CD4-positive, alpha-beta T cell (primary cell): ENCODE measurements around the gene PDCD6IP. TPM values are rescaled to one million over a fixed set of nuclear protein-coding genes. Genes with fewer than 3 reads are reported as not detected.

Experiments used
- ATAC-seq: fragments of 200-7000 bp; cut with Tn5 transposase; one replicate; pipeline ENCODE4 v1.10.0; 2022; ENCODE audit warnings: mild to moderate bottlenecking; ENCODE audit not compliant: poor library complexity
- CTCF ChIA-PET: fragments of 350-600 bp; sonication (Branson Sonifier 250); formaldehyde crosslinking; loops from one replicate; lab custom pipeline; 2021; ENCODE audit warnings: antibody characterized with exemption, inconsistent platforms; lab: Charles Lee
- POLR2A ChIA-PET: fragments of 350-600 bp; sonication (Branson Sonifier 250); formaldehyde crosslinking; loops from one replicate; lab custom pipeline; 2021; ENCODE audit warnings: antibody characterized with exemption, inconsistent platforms; lab: Charles Lee
- DNase-seq, 14 experiments: peaks; one replicate each; pipeline ENCODE4 v3.0.0-alpha.2; 2013 to 2020; ENCODE audit warnings: mixed read lengths in 2 of 14
- H3K27ac ChIP-seq, 2 donors: one replicate each; pipeline versions ENCODE4 v1.5.1 to v1.7.0; 2013; ENCODE audit warnings: low read length in 2 of 2, low read depth in 1 of 2, mild to moderate bottlenecking in 1 of 2
- H3K27me3 ChIP-seq, 2 experiments: 1 replicate in 1 of 2; 2 replicates in 1 of 2; pipeline versions ENCODE4 v1.6.1 to v1.7.0; 2013; ENCODE audit warnings: low read length in 2 of 2, control low read depth in 1 of 2, mild to moderate bottlenecking in 1 of 2, moderate library complexity in 1 of 2; ENCODE audit not compliant: insufficient read depth in 2 of 2, control insufficient read depth in 1 of 2
- H3K36me3 ChIP-seq: one replicate; pipeline ENCODE4 v1.6.1; 2013; ENCODE audit warnings: low read length, control low read depth; ENCODE audit not compliant: insufficient read depth
- H3K4me1 ChIP-seq: one replicate; pipeline ENCODE4 v1.6.1; 2013; ENCODE audit warnings: low read length, control low read depth; ENCODE audit not compliant: insufficient read depth
- H3K4me3 ChIP-seq: one replicate; pipeline ENCODE4 v1.5.1; 2013; ENCODE audit warnings: mild to moderate bottlenecking, low read length, moderate library complexity
- H3K9me3 ChIP-seq, 2 experiments: 1 replicate in 1 of 2; 2 replicates in 1 of 2; pipeline versions ENCODE4 v1.6.1 to v1.7.0; 2013; ENCODE audit warnings: low read length in 2 of 2, mild to moderate bottlenecking in 2 of 2, control low read depth in 1 of 2, moderate library complexity in 1 of 2; ENCODE audit not compliant: control insufficient read depth in 1 of 2, insufficient read depth in 1 of 2
- H3K27ac Mint-ChIP-seq: one replicate; pipeline ENCODE4 v1.8.0; 2020; ENCODE audit warnings: mixed read lengths
- H3K27me3 Mint-ChIP-seq: one replicate; pipeline ENCODE4 v1.8.0; 2021; ENCODE audit warnings: mixed read lengths
- H3K36me3 Mint-ChIP-seq: one replicate; pipeline ENCODE4 v1.8.0; 2021; ENCODE audit warnings: low read depth, mixed read lengths
- H3K4me1 Mint-ChIP-seq: one replicate; pipeline ENCODE4 v1.8.0; 2021; ENCODE audit warnings: low read depth, mixed read lengths
- H3K4me3 Mint-ChIP-seq: one replicate; pipeline ENCODE4 v1.8.0; 2020; ENCODE audit warnings: mild to moderate bottlenecking, mixed read lengths
- H3K9me3 Mint-ChIP-seq: one replicate; pipeline ENCODE4 v1.8.0; 2020; ENCODE audit warnings: mixed read lengths
- intact Hi-C, 2 experiments: fragments of 100-400 bp; cut with DNase I in 1 of 2; cut with micrococcal nuclease in 1 of 2; formaldehyde crosslinking; loops; one replicate each; pipeline versions ENCODE4 v1.15.1 to v1.9.0; 2023 to 2025; cut with DNase I, micrococcal nuclease
- total RNA-seq, 174 experiments: library from RNA in 2 of 174; stranded (reverse) in 2 of 174; gene quantifications; one replicate each; pipeline ENCODE4 v1.2.3 and lab custom pipeline; 2021 to 2026
- TF ChIP-seq, protein P1 (sequence below): fragments of 200-600 bp; IDR thresholded peaks from one replicate; pipeline ENCODE4 v1.8.0; 2022; ENCODE audit warnings: antibody characterized with exemption, mild to moderate bottlenecking

The PDCD6IP gene
- total RNA-seq, 2 experiments from 2014 or later: 109 to 112 TPM

DNA sequence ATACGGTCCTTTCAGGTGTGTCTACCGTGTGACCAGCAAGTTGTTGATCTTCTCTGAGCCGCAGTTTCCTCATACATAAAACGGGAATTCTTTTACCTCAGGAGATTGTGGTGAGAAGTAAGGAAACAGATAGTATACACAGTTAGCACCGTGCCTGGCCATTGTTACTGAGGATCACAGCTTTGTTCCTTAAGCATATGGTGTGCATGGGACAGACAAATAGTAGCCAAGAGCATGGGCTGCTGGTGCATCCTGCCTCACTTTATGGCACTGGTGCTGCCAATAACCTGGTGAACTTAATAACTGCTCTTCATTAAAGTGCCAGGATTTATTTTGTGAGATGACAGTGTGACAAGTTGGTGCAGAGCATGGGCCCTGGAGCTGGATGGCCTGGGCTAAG is 86.3 kb downstream of the PDCD6IP start:
- no peaks in the 10 kb centered on the region for H3K9me3 Mint-ChIP-seq
- H3K4me1 ChIP-seq: peaks cover 4% of the 10 kb centered on the region
- POLR2A ChIA-PET: no interaction called here
- ATAC-seq (no peak), DNase-seq (no peak)
- H3K27me3 Mint-ChIP-seq: peaks cover 3% of the 10 kb centered on the region
- TF ChIP-seq, protein P1, sequence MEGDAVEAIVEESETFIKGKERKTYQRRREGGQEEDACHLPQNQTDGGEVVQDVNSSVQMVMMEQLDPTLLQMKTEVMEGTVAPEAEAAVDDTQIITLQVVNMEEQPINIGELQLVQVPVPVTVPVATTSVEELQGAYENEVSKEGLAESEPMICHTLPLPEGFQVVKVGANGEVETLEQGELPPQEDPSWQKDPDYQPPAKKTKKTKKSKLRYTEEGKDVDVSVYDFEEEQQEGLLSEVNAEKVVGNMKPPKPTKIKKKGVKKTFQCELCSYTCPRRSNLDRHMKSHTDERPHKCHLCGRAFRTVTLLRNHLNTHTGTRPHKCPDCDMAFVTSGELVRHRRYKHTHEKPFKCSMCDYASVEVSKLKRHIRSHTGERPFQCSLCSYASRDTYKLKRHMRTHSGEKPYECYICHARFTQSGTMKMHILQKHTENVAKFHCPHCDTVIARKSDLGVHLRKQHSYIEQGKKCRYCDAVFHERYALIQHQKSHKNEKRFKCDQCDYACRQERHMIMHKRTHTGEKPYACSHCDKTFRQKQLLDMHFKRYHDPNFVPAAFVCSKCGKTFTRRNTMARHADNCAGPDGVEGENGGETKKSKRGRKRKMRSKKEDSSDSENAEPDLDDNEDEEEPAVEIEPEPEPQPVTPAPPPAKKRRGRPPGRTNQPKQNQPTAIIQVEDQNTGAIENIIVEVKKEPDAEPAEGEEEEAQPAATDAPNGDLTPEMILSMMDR: no peak
- no peaks in the 10 kb centered on the region for H3K36me3 ChIP-seq
- H3K36me3 Mint-ChIP-seq: no peaks in the 10 kb centered on the region
- intact Hi-C loops: no loop called here
- no peak overlapping the region for H3K27ac ChIP-seq
- CTCF ChIA-PET: no interaction called here
- no peak overlapping the region for H3K4me3 ChIP-seq
- no peak overlapping the region for H3K4me3 Mint-ChIP-seq
- no peaks in the 10 kb centered on the region for H3K27me3 ChIP-seq
- no peak overlapping the region for H3K27ac Mint-ChIP-seq
- no peaks in the 10 kb centered on the region for H3K9me3 ChIP-seq
- peaks cover 5% of the 10 kb centered on the region for H3K4me1 Mint-ChIP-seq

GRCh38 chr3:33885496-33885895 is 87.1 kb downstream of the PDCD6IP start:
- H3K27me3 ChIP-seq: no peaks in the 10 kb centered on the region
- peaks cover 3% of the 10 kb centered on the region for H3K27me3 Mint-ChIP-seq
- no peak overlapping the region for H3K4me3 Mint-ChIP-seq
- no peak overlapping the region for H3K27ac Mint-ChIP-seq
- no peaks in the 10 kb centered on the region for H3K9me3 Mint-ChIP-seq
- no peak overlapping the region for H3K4me3 ChIP-seq
- no peaks in the 10 kb centered on the region for H3K9me3 ChIP-seq
- H3K4me1 Mint-ChIP-seq: peaks cover 5% of the 10 kb centered on the region
- ATAC-seq (no peak), DNase-seq (no peak)
- H3K27ac ChIP-seq: no peak overlapping the region
- H3K36me3 Mint-ChIP-seq: no peaks in the 10 kb centered on the region
- ChIA-PET CTCF (no interaction called here), POLR2A (no interaction called here)
- H3K36me3 ChIP-seq: no peaks in the 10 kb centered on the region
- peaks cover 4% of the 10 kb centered on the region for H3K4me1 ChIP-seq
- intact Hi-C loops: no loop called here
- TF ChIP-seq, protein P1: no peak

DNA sequence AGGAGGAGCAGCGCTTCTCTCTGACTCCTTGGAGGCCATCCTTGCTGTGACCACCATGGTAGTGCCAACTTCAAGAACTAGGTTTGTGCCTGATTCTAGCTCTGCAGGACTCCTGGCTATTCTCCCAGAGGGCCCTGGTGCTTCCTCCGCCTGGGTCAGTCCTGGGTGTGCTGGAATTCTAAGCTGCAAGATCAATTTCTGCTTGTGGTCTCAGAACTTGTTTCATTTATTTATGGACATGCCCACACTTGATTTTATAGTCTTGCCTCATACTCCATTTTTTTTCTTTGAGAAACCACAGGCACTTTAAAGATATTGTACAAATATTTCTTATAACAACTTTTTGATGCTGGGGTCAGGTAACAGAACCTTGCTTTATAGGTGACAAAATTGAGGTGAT is 87.6 kb downstream of the PDCD6IP start:
- peaks cover 3% of the 10 kb centered on the region for H3K27me3 Mint-ChIP-seq
- Histone ChIP-seq H3K27me3 (no peaks in the 10 kb centered on the region), H3K4me1 (peaks cover 4% of the 10 kb centered on the region), H3K4me3 (no peak overlapping the region), H3K36me3 (no peaks in the 10 kb centered on the region), H3K9me3 (no peaks in the 10 kb centered on the region), H3K27ac (no peak overlapping the region)
- intact Hi-C loops: no loop called here
- no peaks in the 10 kb centered on the region for H3K36me3 Mint-ChIP-seq
- H3K9me3 Mint-ChIP-seq: no peaks in the 10 kb centered on the region
- ChIA-PET CTCF (interaction anchor here (0.9 kb wide), 1 partner anchor 11 kb away, joined by 3 read pairs; no protein-coding TSS in a partner anchor), POLR2A (no interaction called here)
- ATAC-seq (no peak), DNase-seq (no peak)
- no peak overlapping the region for H3K27ac Mint-ChIP-seq
- no peak overlapping the region for H3K4me3 Mint-ChIP-seq
- TF ChIP-seq, protein P1: no peak
- peaks cover 5% of the 10 kb centered on the region for H3K4me1 Mint-ChIP-seq
